Fibroblast of lung (primary cell): Measurements from ENCODE around the gene COLEC12. TPM values are rescaled to one million over a fixed set of nuclear protein-coding genes. Genes with fewer than 3 reads are reported as not detected.
A peak's percentile ranks its signal among the peaks of the same experiment; 100 is the strongest.

Source experiments
- DNase-seq, 2 donors: peaks; one replicate each; pipeline versions ENCODE4 v3.0.0 to v3.0.0-alpha.2; 2010; ENCODE audit warnings: low read depth in 2 of 2
- H2AFZ ChIP-seq: 2 replicates; pipeline ENCODE4 v1.5.1; 2012; ENCODE audit warnings: low read length, control low read depth, inconsistent platforms
- H3K27ac ChIP-seq: 2 replicates; pipeline ENCODE4 v1.5.1; 2011; ENCODE audit warnings: low read length, control low read depth; ENCODE audit not compliant: insufficient read depth
- H3K27me3 ChIP-seq: 2 replicates; pipeline ENCODE4 v1.5.1; 2011; ENCODE audit warnings: mild to moderate bottlenecking, low read length; ENCODE audit not compliant: control insufficient read depth, insufficient read depth
- H3K36me3 ChIP-seq: 2 replicates; pipeline ENCODE4 v1.5.1; 2011; ENCODE audit warnings: low read length; ENCODE audit not compliant: control insufficient read depth, insufficient read depth
- H3K4me1 ChIP-seq: 2 replicates; pipeline ENCODE4 v1.5.1; 2011; ENCODE audit warnings: low read length; ENCODE audit not compliant: control insufficient read depth, insufficient read depth; ENCODE audit errors: extremely low read depth
- H3K4me2 ChIP-seq: 2 replicates; pipeline ENCODE4 v1.5.1; 2011; ENCODE audit warnings: low read length, control low read depth; ENCODE audit not compliant: insufficient read depth; ENCODE audit errors: extremely low read depth
- H3K4me3 ChIP-seq, 4 experiments: fragments of 200-600 bp in 1 of 4; sonication (generic) in 1 of 4; replicated peaks in 1 of 4; 2 replicates each; pipeline ENCODE4 v1.5.1; 2011 to 2016; ENCODE audit warnings: low read length in 4 of 4, low read depth in 3 of 4, mild to moderate bottlenecking in 3 of 4, control low read depth in 2 of 4, inconsistent platforms in 1 of 4, mixed read lengths in 1 of 4; ENCODE audit not compliant: insufficient read depth in 1 of 4; ENCODE audit errors: control extremely low read depth in 1 of 4
- H3K79me2 ChIP-seq: 2 replicates; pipeline ENCODE4 v1.5.1; 2012; ENCODE audit warnings: mild to moderate bottlenecking, low read length, inconsistent platforms; ENCODE audit not compliant: control insufficient read depth, insufficient read depth
- H3K9ac ChIP-seq: 2 replicates; pipeline ENCODE4 v1.5.1; 2011; ENCODE audit warnings: mild to moderate bottlenecking, low read length, control low read depth; ENCODE audit not compliant: insufficient read depth
- H3K9me3 ChIP-seq: 2 replicates; pipeline ENCODE4 v1.5.1; 2012; ENCODE audit warnings: low read depth, low read length; ENCODE audit not compliant: control insufficient read depth, insufficient read depth
- H4K20me1 ChIP-seq: 2 replicates; pipeline ENCODE4 v1.5.1; 2011; ENCODE audit warnings: low read length; ENCODE audit not compliant: control insufficient read depth, insufficient read depth; ENCODE audit errors: extremely low read depth
- EZH2 ChIP-seq: IDR thresholded peaks from 2 replicates; pipeline ENCODE4 v1.5.1; 2012; ENCODE audit warnings: low read length, control low read depth, mild to moderate bottlenecking; ENCODE audit errors: missing control alignments
- polyA plus RNA-seq, 2 donors: library from polyadenylated mRNA; depleted of rRNA in 1 of 2; stranded (reverse) in 1 of 2; unstranded in 1 of 2; fragments of >200 nt; gene quantifications; 2 replicates each; pipeline ENCODE4 v1.2.1, GENCODE V29; 2011 to 2012; ENCODE audit warnings: missing spikeins in 1 of 2
- total RNA-seq: library from RNA; depleted of rRNA; stranded (reverse); fragments of >200 nt; gene quantifications from 2 replicates; pipeline ENCODE4 v1.2.1, GENCODE V29; 2014
- TF ChIP-seq, protein P1 (sequence below), 2 donors: IDR thresholded peaks in 1 of 2; conservative IDR thresholded peaks in 1 of 2; 1 replicate in 1 of 2; 2 replicates in 1 of 2; pipeline ENCODE4 v1.5.1; 2011 to 2012; ENCODE audit warnings: low read length in 2 of 2, control low read depth in 1 of 2, inconsistent platforms in 1 of 2, low read depth in 1 of 2, mild to moderate bottlenecking in 1 of 2

Gene COLEC12
- total and polyA plus RNA-seq, 2 donors (not counting 1 experiment from before 2014, with no cell fraction given) = 20.0 to 24.8 TPM

DNA sequence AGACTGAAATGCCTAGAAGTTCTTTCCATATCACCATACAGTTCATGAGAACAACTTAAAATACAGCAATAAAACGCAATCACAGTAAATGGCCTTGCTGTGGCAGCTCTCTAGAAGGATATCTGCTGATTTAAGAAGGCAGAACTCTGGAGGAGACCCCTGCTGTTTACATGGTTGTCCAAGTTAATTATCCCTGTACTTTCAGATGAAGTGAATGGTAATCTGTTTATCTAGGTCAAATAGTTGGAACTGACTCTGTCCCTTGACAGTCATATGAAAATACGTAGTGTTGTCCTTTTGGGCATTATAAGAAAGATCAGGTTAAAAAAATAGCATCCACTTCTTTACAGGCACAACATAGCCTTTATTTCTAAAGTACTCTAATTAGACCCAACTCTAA, 115.6 kb downstream of the COLEC12 start:
- H3K79me2 ChIP-seq = no peaks in the 10 kb centered on the region
- DNase-seq = no peak

DNA sequence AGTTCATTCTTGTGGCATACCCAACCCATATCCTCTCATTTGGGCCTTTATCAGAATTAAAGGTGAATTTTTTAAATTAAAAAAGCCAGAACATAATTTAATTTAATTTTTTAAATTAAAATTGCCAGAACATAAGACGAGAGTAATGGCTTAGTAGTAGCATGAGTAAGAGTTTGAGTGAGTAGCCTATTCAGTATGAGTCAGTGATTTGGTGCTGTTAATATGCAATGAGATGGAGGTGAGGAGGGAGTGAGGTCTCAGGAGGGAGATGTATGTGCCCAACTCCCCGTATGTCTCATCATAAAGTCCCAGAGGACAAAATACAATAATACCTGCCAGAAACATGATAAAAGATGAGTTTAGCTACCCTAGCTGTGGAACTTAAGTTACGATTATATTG, 117.4 kb downstream of the COLEC12 start:
- no peak overlapping the region for H3K27ac ChIP-seq
- no peak overlapping the region for H3K4me2 ChIP-seq
- H3K36me3 ChIP-seq = no peaks in the 10 kb centered on the region
- H3K4me1 ChIP-seq = no peaks in the 10 kb centered on the region
- DNase-seq = peak in 1 of 2 donors; percentile 51
- H3K9ac ChIP-seq = no peak overlapping the region
- no peaks in the 10 kb centered on the region for H3K27me3 ChIP-seq
- H3K79me2 ChIP-seq = no peaks in the 10 kb centered on the region
- H4K20me1 ChIP-seq = no peaks in the 10 kb centered on the region
- no peak for TF ChIP-seq EZH2
- TF ChIP-seq, protein P1, sequence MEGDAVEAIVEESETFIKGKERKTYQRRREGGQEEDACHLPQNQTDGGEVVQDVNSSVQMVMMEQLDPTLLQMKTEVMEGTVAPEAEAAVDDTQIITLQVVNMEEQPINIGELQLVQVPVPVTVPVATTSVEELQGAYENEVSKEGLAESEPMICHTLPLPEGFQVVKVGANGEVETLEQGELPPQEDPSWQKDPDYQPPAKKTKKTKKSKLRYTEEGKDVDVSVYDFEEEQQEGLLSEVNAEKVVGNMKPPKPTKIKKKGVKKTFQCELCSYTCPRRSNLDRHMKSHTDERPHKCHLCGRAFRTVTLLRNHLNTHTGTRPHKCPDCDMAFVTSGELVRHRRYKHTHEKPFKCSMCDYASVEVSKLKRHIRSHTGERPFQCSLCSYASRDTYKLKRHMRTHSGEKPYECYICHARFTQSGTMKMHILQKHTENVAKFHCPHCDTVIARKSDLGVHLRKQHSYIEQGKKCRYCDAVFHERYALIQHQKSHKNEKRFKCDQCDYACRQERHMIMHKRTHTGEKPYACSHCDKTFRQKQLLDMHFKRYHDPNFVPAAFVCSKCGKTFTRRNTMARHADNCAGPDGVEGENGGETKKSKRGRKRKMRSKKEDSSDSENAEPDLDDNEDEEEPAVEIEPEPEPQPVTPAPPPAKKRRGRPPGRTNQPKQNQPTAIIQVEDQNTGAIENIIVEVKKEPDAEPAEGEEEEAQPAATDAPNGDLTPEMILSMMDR (conservative IDR thresholded peaks at IDR 0.05 in 1 of 2, IDR thresholded peaks at IDR 0.05 in 1 of 2; ENCODE audit: low read depth in 1 of 2, low read length in 2 of 2) = no peak
- no peaks in the 10 kb centered on the region for H3K9me3 ChIP-seq
- H2AFZ ChIP-seq = no peak overlapping the region
- no peak overlapping the region for H3K4me3 ChIP-seq

More for the DNA sequence above, 115.6 kb downstream of the COLEC12 start:
- Histone ChIP-seq H3K27ac (no peak overlapping the region), H2AFZ (no peak overlapping the region), H3K27me3 (no peaks in the 10 kb centered on the region), H3K9ac (no peak overlapping the region), H3K4me3 (no peak overlapping the region), H3K4me2 (no peak overlapping the region), H4K20me1 (no peaks in the 10 kb centered on the region), H3K4me1 (no peaks in the 10 kb centered on the region), H3K9me3 (no peaks in the 10 kb centered on the region), H3K36me3 (no peaks in the 10 kb centered on the region)
- TF ChIP-seq, protein P1 (conservative IDR thresholded peaks at IDR 0.05 in 1 of 2, IDR thresholded peaks at IDR 0.05 in 1 of 2; ENCODE audit: low read depth in 1 of 2, low read length in 2 of 2) = no peak
- TF ChIP-seq EZH2 = no peak

DNA sequence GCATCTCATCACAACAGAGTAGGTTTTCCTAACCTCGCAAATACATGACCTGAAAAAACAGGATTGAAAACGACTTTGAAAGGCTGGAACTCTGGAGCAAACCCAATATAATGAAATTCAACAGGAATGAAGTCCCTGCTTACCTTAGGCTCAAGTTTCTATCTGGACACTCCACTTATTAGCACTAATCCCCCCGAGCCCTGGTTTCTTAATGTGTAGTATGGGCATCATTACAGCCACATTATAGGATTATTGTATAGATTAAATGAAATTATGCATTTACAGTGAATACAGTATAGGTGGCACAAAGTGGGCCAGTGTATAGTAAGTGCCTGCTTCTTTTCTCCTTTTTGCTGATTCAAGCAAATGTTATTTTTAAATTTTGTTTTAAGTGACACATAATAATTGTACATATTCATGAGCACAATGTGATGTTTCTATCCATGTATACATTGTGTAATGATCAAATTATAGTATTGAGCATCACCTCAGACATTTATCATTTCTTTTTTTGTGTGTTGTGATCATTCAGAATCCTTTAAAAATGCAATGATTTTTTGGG, 118.0 kb downstream of the COLEC12 start:
- H3K9me3 ChIP-seq = no peaks in the 10 kb centered on the region
- no peaks in the 10 kb centered on the region for H3K36me3 ChIP-seq
- no peak for DNase-seq
- H4K20me1 ChIP-seq = no peaks in the 10 kb centered on the region
- H3K79me2 ChIP-seq = no peaks in the 10 kb centered on the region
- no peaks in the 10 kb centered on the region for H3K4me1 ChIP-seq
- TF ChIP-seq EZH2 = no peak
- TF ChIP-seq, protein P1 (conservative IDR thresholded peaks at IDR 0.05 in 1 of 2, IDR thresholded peaks at IDR 0.05 in 1 of 2; ENCODE audit: low read depth in 1 of 2, low read length in 2 of 2) = no peak
- no peak overlapping the region for H3K27ac ChIP-seq
- H3K9ac ChIP-seq = no peak overlapping the region
- no peaks in the 10 kb centered on the region for H3K27me3 ChIP-seq
- no peak overlapping the region for H3K4me3 ChIP-seq
- no peak overlapping the region for H3K4me2 ChIP-seq
- H2AFZ ChIP-seq = no peak overlapping the region
